NCI-H1930 (cell line): ENCODE results near the gene TMEM115.

Source experiments
- DNase-seq, 2 experiments: peaks; one replicate each; lab custom pipeline; 2025; lab: John Stamatoyannopoulos, UW

The TMEM115 gene, protein sequence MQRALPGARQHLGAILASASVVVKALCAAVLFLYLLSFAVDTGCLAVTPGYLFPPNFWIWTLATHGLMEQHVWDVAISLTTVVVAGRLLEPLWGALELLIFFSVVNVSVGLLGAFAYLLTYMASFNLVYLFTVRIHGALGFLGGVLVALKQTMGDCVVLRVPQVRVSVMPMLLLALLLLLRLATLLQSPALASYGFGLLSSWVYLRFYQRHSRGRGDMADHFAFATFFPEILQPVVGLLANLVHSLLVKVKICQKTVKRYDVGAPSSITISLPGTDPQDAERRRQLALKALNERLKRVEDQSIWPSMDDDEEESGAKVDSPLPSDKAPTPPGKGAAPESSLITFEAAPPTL

DNA sequence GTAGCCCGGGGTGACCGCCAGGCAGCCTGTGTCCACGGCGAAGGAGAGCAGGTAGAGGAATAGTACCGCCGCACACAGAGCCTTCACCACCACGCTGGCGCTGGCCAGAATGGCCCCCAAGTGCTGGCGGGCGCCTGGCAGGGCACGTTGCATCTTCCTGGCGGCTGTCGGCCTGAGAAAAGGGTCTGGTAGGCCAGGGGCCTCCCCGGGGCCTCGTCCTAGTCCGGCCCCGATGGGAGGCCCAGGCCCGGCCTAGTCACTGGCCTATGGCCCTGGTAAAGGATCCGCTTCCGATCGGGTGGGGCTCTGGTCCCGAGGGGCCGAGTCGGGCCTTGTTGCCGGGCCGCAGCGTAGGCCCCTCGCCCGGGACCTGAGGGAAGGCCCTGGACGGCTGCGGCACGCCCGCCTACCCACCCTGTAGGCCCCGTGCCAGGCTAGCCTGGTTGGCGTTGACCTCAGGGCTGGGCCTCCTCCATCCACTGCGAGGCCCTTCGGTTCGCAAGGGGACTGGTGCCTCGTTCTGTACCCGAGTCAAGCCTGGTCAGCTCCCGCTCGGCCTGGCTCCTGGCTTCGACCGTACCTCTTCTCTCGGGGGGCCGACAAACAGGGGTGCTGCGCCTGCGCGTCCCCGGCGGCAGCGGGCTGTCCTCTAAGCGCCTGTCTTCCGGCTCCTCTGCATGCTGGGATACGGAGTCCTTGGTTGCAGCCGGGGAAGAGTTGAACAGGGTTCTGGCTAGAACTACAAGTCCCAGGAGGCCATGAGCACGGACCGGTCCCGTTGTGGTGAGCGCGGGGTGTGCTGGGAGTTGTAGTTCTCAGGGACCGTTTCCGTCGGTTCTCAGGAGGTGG, at the start of gene TMEM115:
TSS of gene TMEM115 (minus strand) at position 611 of the 849 bp plus-strand sequence. CDS start at position 153, 458 bp downstream.
- peak; percentile 90 to 94 for DNase-seq

DNA sequence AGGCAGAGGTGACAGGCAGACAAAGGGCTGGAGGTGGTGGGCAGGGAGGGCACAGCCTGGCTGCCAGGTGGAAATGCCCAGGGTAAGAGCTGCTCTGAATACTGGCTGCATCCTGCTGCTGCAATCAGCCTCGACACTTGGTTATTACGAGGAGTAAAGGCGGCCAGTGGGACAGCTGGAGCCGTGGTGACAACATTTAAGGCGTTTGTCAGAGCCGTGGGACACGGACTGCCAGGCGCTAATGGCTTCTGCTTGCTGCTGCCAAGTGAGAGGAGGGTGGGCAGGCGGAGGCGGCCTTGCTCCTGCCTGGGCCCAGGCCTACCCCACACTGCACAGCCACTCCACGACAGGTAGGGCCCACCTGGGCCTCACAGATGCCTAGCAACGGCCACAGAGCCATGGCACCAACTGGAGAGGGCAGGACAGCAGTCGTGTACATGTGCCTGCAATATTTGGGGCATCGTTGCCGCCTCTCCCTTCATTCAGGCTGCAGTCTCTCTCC, 49.2 kb upstream of the TMEM115 start:
- no peak for DNase-seq

DNA sequence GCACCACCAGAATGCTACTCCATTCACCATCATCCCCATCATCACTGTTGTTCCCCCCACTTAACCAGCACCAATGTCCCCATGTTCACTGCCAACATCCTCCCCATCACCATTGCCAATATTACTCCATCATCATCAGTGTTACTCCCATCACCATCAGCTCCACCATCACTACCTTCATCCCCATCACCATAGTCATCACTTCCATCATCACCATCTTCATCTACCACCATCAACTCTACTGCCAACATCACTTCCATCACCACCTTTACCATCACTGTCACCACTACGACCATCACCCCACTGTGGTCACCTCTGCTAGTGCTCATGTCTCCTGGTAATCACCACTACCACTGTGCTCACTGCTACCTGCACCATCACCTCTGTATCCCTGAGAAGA, 47.2 kb upstream of the TMEM115 start:
- no peak for DNase-seq

DNA sequence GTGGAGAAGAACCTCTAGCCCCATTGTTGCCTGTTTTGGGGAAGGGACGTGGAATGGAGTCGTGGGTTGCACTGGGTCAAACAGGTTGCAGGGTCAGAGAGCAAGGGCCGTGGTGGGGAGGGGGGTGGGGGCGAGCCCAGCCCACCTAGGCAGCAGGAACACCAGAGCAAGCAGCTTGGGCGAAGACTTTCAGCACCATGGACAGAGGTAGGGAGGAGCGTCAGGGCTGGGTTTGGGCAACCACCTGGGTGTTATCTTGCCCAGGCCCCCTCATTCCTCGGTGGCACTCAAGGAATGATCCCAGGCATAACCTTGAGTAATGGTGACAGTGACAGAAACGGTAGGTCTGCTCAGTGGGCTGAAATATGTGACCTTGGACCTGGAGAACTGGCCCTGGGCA, 45.9 kb upstream of the TMEM115 start:
- no peak for DNase-seq

DNA sequence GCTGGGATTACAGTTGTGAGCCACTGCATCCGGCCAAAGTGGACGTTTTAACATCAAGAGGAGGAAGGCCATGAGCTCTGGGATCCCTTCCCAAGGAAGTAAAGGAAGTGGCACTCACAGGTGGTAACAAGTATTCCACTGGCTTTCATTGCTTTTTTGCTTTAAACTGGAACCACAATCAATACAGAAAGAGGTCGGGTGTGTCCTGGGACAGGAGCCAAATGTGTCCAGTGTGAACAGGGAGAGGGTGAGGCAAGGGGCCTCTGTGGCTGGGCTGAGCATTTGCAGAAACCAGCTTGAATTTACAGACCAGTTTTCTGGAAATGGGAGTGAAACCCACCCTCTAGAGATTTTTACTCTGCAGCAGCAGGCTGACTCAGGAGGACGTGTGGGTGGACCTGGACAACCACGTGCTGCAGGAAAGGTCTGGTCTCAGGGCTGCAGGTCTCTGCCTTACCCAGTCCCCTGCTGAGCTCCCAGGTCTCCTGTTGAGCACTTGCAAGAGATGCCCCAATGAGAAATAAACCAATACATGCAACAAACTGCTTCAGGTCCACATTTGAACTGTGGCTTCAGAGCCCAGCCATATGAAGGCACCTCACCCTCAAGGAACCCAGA, 42.8 kb upstream of the TMEM115 start:
- no peak for DNase-seq

DNA sequence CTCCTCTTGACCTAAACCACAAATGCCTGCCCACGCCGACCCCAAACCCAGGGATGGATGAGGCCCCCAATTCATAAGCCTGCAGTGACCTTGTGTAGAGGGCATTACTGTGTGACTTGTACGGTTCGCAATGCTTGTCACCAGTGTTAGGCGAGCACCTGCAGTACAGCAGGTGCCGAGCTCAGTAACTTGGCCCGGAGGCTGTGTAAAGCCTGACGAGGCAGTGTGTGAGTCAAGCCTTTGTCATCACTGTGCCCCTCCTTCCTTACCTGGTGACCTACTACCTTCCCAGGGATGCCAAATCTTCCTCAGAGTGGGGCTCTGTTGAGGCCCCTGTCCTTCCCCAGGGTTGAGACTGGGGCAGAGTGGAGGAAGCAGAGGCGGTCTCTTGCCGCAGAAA, 37.2 kb upstream of the TMEM115 start:
- DNase-seq = no peak

DNA sequence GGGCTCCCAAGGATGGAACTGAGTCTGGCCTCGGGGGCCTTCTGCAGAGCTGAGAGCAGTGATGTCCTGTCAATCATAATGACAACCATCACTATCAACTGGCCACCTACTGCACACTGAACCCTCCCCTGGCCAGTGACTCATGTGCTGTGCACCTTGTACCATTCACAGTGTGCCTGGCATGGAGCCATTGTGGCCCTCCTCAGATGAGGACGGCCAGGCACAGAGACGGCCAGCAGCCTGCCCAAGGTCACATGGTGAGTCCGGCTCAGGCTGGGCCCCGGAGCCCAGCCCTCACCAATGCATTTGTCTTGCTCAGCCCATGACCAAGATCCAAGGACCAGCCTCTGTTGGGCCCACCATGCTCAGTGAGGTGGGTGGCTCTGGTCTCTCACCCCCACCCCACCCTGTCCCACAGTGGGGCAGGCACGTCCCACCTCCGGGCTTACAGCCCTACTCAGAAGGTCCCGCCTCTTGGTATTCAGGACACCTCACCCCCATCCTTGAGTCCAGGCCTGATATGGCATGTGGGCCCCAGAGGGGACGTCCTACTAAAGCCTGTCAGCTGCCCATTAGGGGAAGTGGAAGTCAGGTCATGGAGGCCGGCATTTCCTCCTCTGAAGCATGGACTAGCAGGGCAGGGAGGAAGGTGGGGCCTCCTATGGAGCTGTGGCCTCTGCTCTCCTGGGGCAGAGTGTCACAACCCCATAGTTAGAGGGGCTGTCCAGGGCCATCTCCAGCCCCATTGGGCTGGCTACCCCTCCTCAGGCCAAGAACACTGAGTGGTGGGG, 35.9 kb upstream of the TMEM115 start:
- DNase-seq = no peak

DNA sequence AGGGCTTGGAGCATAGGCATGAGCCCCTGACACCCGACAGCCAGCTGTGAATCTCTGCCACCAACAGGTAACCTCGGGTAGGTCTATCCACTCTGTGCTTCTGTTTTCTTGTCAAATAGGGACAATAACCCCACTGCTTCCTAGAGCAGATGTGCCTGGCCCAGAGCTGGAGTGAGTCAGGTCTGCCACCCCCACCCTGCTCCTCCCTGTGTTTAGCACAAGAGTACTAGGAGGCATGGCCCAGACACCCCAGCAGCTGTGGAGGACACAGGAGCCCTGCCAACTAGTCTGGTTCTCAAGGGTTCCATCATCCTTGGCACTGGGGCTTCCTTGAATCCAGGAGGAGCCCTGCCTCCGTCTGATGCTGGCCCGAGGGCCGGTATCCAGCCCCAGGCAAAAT, 33.7 kb upstream of the TMEM115 start:
- no peak for DNase-seq

DNA sequence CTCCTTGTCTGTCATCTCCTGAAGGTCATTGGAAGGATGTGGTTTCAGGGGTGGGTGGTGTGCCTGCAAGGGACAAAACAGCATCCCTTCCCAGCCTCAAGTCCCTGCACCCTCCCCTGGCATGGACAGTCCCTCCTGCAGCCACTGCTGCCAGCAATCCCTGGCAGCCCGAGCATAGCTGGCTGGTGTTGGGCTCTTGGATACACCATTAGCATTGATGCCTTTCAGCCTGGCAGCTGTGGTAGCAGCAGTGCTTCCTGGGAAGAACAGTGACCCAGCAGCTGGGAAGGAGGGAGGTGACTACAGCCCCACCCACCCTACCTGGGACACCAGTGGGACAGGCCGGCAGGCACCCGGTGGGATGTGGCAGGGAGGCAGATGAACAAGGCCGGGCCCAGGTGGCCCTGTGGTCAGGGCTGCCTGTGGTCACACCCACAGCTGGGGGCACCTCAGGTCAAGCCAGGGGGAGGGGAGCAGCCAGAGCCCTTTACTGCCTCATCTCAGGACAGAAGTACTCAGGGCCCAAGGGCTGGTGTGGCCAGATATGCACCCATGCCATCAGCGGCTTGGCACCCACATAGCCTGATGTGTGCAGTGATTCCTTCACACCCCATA, 32.9 kb upstream of the TMEM115 start:
- DNase-seq = no peak

DNA sequence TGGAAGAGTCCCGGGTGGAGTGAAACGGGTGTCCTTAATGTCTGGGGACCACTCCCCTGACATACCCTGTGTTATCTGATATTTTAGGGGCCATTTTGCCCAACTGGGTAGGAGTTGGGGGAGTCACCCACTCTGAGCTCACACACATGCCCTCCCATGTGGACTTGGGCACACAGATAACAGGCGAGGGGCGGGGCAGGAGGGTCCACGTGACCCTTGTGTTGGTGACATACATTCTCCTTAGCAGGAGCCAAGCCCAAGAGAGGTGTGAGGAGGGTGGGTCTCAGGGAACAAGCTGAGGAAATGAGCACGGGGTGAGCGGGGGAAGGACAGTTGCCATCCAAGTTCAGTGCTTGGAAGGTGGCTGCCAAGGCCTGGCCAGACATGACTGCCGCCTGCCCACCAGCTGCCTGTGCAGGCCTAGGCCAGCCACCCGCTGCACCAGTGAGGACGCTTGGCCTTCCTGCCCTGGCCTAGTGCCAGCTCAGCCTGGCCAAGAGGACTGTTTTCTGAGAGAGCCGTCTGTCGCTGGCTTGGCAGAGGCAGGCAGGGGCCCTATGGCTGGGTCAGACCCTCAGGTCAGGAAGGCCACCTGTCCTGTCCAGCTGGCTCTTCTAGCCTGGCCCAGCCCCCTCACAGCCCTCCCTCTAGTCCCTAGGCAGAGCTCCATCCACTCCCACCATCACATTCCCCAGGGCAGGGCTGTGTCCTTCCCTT, 31.3 kb upstream of the TMEM115 start:
- DNase-seq = no peak

DNA sequence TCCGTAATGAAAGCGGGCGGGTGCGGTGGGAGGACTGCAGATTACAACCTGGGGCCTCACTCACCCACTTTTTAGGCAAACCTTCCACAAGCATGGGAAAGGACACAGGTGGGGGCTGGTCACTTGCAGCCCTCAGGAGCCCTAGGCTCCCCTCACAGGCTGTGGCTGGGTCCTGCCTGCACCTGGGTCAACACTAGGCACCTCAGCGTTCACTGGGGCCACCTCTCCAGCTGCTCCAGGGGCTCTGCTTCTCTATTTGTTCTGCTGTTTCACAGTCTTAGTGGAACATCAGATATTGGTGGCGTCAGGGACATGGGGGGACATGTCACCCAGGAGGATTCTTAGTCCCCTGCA, 30.1 kb upstream of the TMEM115 start:
- DNase-seq = no peak

DNA sequence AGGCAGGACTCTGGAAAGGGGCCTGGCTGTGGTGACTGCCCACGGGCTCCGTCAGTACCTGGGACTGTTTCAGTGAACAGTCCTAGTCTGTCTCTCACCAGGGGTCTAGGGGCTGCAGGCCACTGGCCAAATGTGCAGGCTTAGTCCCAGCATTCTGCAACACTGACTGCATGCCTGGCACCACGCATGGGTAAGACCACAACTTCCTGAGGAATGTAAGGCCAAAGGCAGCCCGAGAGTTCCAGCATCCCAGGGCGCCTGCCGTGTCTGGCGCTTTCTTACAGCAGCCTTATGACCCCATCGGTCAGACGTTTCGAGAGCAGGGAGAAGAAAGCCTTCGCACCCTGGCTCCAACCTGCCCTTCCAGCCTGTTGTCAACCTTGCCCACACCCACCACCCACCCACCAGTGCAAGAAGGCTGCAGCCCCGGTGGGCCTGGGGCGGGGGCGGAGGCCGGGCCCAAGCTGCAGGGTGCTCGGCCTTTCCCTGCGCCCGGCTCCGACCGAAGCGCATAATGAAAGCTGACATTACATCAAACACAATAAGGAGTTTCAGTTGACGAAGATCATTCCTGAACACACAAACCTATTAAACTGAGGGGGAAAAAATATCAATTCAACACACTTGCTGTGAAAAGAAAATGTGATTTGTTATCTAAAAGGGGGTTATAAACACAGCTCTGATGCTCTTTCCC, 29.5 kb upstream of the TMEM115 start:
- DNase-seq = no peak

DNA sequence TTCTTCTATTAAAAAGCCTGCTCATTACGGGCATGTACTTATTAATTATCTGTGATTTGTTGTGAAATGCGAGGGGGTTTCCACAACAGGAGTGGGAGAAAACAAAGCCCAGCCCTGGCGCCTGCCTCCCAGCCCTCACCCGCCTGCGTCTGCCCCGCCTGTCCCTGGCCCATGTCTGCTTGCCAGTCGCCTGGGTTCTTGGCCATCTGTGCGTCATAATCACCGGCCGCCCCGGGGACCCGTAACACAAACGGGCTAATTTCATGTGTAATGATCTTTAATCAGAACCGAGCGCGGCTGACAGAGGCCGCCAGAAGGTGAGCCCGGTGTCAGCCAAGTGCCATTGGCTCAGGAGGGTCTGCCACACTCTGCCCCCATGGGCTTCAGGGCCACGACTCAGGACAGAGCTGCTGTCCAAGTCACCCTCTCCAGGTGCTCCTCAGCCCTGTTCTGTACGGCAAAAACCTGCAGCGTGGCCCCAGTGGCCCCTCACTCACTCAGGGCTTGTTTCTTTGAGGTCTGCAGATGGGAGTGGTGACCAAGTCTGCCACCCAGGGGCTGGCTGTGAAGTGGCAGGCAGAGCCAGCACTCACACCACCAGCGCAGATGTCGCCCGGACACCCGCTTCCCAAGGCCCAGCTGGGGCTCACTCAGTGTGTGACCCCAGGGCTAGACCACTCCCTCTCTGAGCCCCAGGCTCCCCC, 28.8 kb upstream of the TMEM115 start:
- DNase-seq = no peak

DNA sequence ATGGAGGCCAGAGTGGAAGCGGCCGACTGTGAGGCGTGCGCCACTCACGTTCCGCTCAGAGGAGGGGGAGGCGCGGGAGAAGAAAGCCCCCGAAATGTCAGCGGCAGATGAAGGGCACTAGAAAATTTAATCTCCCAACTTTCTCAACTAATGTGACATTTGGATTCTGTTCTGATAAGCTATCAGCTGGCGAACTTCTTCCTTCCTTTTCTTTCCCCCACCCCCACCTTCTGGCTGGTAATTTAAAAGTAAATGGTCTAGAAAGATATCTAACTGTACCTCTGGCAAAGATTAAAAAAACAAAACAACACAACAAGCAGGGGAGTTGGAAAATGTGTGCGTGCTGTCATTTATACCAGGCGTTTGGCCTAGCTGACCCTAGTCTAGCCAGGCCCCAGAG, 26.4 kb upstream of the TMEM115 start:
- no peak for DNase-seq

DNA sequence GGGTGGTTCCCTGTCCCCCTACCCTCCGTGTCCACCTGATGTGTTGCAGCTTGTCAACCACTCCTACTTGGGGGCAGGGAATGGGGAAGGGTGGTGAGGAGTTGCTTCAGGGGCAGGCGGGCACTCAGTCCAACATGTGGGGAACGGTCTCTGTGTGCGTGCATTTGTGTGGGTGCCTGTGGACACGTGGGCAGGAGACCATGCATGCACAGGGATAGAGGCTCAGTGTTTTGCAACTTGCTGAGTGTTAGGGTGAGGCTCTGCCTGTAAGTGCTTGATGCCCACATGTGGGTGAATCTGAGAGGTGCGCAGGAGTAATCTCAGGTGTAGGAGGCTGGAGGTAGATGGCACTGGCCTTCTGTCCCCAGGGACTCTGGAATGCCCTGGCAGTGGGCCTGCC, 24.4 kb upstream of the TMEM115 start:
- DNase-seq = no peak

DNA sequence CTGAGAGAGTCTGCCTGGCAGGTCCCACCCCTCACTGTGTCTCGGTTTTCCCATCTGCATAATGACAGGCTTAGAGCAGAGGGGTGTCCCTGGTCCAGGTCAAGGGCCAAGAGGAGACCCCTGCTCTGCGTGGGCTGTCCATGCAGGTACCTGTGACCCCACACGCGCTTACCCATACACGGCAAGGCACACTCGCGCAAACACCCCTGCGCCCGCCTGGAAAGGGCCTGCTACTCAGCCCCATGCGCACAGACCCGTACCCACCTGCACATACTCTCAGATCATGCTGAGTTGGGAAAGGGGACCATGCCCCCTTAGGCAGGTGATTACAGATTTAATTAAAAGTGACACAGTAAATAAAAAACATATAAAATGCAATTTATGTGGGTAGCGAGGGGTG, 23.4 kb upstream of the TMEM115 start:
- no peak for DNase-seq

DNA sequence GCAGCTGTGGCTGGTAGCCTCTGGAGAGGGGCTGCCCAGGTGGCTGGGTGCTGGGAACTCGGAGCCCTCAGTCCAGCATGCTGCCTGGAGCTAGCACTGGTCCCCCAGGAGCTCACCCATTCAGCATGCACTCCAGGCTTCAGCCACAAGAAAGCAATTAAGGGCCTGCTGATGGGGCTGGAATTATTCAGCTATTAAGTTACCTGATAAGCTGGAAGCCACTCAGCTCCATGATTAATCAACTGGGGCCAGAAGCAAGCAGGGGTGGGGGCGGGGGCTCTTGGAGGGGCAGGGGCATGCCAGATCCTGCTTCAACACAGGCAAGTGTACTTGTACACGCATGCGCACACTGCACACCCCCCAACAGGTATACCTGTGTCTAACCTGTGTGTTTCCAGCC, 22.1 kb upstream of the TMEM115 start:
- DNase-seq = no peak

DNA sequence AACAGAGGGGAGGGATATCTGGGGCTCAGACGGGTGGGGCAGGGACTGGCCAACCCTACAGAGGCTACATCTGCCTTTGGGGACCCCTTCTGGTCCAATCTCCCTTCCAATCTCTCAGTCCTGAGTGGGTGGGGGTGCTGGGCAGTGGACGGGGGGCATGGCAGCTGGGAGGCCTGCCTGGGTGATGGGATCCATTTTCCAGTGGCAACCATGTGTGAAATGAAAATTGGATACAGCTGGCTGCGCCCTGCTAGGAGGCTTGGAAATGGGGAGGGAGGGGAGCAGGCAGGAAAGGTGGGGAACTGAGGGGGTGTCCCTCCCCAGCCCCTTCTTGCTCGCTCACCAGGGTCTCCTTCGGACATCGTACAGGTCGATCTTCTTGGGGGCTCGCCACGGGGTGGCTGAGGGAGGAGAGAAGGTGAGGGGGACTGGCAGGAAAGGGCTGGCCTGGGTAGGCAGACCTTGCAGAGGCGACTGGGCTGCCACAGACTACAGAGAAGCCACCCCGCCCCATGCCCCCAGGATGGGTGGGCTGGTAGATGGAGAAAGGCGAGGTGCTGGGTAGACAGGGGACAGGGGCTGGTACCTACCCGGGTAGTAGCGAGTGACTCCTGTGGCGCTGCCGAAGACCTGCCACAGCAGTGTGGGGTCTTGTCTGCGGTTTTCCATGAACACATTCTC, 21.2 kb upstream of the TMEM115 start:
- no peak for DNase-seq

DNA sequence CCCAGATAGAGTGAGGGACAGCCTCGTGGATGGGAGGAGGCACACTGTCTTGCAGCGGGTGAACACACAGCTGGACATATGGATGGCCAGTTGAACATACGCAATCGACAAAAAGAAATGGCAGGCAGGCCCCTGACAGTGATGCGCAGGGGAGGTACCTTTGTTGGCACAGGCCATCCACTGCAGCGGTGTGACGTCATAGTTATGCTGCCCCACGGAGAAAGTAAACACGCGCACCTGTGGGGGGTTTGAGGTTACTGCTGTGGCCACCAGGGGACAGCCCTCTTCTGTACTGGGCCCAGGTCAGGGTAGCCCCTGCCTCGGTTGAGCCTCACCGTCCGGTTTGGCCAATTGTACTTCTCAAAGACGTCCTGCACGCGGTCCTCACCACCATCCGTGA, 19.4 kb upstream of the TMEM115 start:
- DNase-seq = no peak
